ENCODE results near the gene CXCL8. TPM values are rescaled to one million over a fixed set of nuclear protein-coding genes. Genes with fewer than 3 reads are reported as not detected.

Gene CXCL8
- total and polyA plus RNA-seq, 9 donors = 0.48 to 48.3 (median 2.6) TPM

GRCh38 chr4:73693811-73694210, 46.6 kb upstream of the CXCL8 start:
- intact Hi-C loops (cut with DNase I) = no loop called here
- WGBS, 3 donors = 72 to 92% (median 92%) methylated on average over 1 of the region's 1 CpG

GRCh38 chr4:73698217-73698616, 42.2 kb upstream of the CXCL8 start:
- no peaks in the 10 kb centered on the region for H3K4me1 ChIP-seq (ENCODE audit: insufficient read depth)
- intact Hi-C loops (cut with DNase I) = no loop called here
- 31 to 47% (median 38%) methylated on average over 2 of the region's 2 CpGs for WGBS, 3 donors
- no peaks in the 10 kb centered on the region for H3K27me3 ChIP-seq
- no peak overlapping the region for H3K27ac ChIP-seq
- DNase-seq = no peak
- no peaks in the 10 kb centered on the region for H3K9me3 ChIP-seq
- no peaks in the 10 kb centered on the region for H3K36me3 ChIP-seq
- TF ChIP-seq CTCF (IDR thresholded peaks at IDR 0.05) (no peak), EP300 (IDR thresholded peaks at IDR 0.05) (no peak), POLR2A (IDR thresholded peaks at IDR 0.05) (no peak)
- no peak overlapping the region for H3K4me3 ChIP-seq

More at GRCh38 chr4:73693811-73694210, 46.6 kb upstream of the CXCL8 start:
- TF ChIP-seq CTCF (IDR thresholded peaks at IDR 0.05) = no peak
- no peak for TF ChIP-seq EP300 (IDR thresholded peaks at IDR 0.05)
- TF ChIP-seq POLR2A (IDR thresholded peaks at IDR 0.05) = no peak
- Histone ChIP-seq H3K27ac (no peak overlapping the region), H3K4me1 (ENCODE audit: insufficient read depth) (no peaks in the 10 kb centered on the region), H3K27me3 (no peaks in the 10 kb centered on the region), H3K9me3 (no peaks in the 10 kb centered on the region), H3K4me3 (no peak overlapping the region), H3K36me3 (no peaks in the 10 kb centered on the region)
- no peak for DNase-seq

GRCh38 chr4:73701116-73701515, 39.3 kb upstream of the CXCL8 start:
- TF ChIP-seq EP300 (IDR thresholded peaks at IDR 0.05) (no peak), POLR2A (IDR thresholded peaks at IDR 0.05) (no peak), CTCF (IDR thresholded peaks at IDR 0.05) (no peak)
- Histone ChIP-seq H3K9me3 (no peaks in the 10 kb centered on the region), H3K27me3 (no peaks in the 10 kb centered on the region), H3K4me1 (ENCODE audit: insufficient read depth) (no peaks in the 10 kb centered on the region), H3K4me3 (no peak overlapping the region), H3K27ac (no peak overlapping the region), H3K36me3 (no peaks in the 10 kb centered on the region)
- intact Hi-C loops (cut with DNase I) = no loop called here
- WGBS, 3 donors = 73 to 77% (median 77%) methylated on average over 5 of the region's 5 CpGs
- no peak for DNase-seq

- Histone ChIP-seq H3K27me3 (no peaks in the 10 kb centered on the region), H3K4me3 (no peak overlapping the region), H3K36me3 (no peaks in the 10 kb centered on the region), H3K27ac (no peak overlapping the region), H3K9me3 (no peaks in the 10 kb centered on the region), H3K4me1 (ENCODE audit: insufficient read depth) (no peaks in the 10 kb centered on the region)
- intact Hi-C loops (cut with DNase I) = no loop called here
- DNase-seq = no peak
- 86 to 93% (median 92%) methylated on average over 2 of the region's 2 CpGs for WGBS, 3 donors
- no peak for TF ChIP-seq CTCF (IDR thresholded peaks at IDR 0.05)
- no peak for TF ChIP-seq POLR2A (IDR thresholded peaks at IDR 0.05)
- TF ChIP-seq EP300 (IDR thresholded peaks at IDR 0.05) = no peak
These were observed 37.5 kb upstream of the CXCL8 start for GRCh38 chr4:73702796-73703287.
